Breast epithelium (tissue), 3 donors: ENCODE results near the gene IFI30.

Experiments
- POLR2A ChIP-seq: fragments of 450-650 bp; IDR thresholded peaks from one replicate; pipeline ENCODE4 v1.6.1; 2016; ENCODE audit warnings: antibody characterized with exemption, mild to moderate bottlenecking, moderate library complexity
- TF ChIP-seq, protein P1 (sequence below), 3 donors: fragments of 450-650 bp; IDR thresholded peaks; one replicate each; pipeline ENCODE4 v1.5.1; 2016 to 2017; ENCODE audit warnings: antibody characterized with exemption in 3 of 3, mild to moderate bottlenecking in 3 of 3, moderate library complexity in 3 of 3

DNA sequence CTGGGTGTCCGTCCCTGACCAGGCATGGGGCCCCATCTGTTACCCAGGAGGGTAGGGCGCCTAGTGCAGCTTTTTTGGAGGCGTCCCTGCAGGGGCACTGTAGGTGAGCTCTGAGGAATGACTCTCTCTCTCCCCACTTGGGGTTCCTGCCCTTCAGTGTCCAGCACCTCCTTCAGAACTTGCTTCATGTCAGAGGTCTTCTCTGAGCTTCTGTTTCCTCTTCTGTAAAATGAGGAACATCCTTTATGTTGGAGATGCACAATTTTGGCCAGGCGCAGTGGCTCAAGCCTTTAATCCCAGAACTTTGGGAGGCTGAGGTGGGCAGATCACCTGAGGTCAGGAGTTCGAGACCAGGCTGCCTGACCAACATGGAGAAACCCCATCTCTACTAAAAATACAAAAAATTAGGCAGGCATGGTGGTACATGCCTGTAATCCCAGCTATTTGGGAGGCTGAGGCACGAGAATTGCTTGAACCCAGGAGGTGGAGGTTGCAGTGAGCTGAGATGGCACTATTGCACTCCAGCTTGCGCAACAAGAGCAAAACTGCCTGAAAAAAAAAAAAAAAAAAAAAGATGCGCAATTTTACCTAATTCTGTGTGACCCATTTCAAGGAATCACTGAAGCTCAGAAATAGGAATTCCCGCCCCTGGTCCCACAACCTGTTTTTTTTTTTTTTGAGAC lies 35.8 kb upstream of the IFI30 start:
- TF ChIP-seq, protein P1, sequence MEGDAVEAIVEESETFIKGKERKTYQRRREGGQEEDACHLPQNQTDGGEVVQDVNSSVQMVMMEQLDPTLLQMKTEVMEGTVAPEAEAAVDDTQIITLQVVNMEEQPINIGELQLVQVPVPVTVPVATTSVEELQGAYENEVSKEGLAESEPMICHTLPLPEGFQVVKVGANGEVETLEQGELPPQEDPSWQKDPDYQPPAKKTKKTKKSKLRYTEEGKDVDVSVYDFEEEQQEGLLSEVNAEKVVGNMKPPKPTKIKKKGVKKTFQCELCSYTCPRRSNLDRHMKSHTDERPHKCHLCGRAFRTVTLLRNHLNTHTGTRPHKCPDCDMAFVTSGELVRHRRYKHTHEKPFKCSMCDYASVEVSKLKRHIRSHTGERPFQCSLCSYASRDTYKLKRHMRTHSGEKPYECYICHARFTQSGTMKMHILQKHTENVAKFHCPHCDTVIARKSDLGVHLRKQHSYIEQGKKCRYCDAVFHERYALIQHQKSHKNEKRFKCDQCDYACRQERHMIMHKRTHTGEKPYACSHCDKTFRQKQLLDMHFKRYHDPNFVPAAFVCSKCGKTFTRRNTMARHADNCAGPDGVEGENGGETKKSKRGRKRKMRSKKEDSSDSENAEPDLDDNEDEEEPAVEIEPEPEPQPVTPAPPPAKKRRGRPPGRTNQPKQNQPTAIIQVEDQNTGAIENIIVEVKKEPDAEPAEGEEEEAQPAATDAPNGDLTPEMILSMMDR (IDR thresholded peaks at IDR 0.05), result no peak
- no peak for TF ChIP-seq POLR2A
